CD4-positive, alpha-beta T cell treated with Interleukin-4 for 1 hour (primary cell): ENCODE results near the gene AP1M2.
A peak's percentile ranks its signal among the peaks of the same experiment; 100 is the strongest.
"Not testable (repeated sequence)": the region's sequence is repeated elsewhere in the genome, so short reads cannot be mapped to it uniquely, and the experiment has no call there.

Experiments used
- DNase-seq, 2 donors: peaks; one replicate each; pipeline ENCODE4 v3.0.0-alpha.2; 2020 to 2022

Gene AP1M2

DNA sequence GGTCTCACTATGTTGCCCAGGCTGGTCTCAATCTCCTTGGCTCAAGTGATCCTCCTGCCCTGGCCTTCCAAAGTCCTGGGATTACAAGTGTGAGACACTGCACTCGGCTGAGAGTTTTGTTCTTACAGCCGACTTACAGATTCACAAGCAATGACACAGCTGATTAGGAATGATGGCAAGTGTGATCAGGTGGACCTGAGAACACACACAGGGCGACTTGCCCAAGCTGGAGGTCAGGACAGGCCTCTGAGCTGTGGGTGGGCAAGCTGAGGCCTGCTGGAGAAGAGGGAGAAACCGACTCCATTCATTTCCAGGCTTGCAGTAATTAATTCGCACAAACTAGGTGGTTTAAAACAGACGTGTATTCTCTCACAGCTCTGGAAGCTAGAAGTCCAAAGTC lies 51.5 kb downstream of the AP1M2 start:
- DNase-seq, result no peak

DNA sequence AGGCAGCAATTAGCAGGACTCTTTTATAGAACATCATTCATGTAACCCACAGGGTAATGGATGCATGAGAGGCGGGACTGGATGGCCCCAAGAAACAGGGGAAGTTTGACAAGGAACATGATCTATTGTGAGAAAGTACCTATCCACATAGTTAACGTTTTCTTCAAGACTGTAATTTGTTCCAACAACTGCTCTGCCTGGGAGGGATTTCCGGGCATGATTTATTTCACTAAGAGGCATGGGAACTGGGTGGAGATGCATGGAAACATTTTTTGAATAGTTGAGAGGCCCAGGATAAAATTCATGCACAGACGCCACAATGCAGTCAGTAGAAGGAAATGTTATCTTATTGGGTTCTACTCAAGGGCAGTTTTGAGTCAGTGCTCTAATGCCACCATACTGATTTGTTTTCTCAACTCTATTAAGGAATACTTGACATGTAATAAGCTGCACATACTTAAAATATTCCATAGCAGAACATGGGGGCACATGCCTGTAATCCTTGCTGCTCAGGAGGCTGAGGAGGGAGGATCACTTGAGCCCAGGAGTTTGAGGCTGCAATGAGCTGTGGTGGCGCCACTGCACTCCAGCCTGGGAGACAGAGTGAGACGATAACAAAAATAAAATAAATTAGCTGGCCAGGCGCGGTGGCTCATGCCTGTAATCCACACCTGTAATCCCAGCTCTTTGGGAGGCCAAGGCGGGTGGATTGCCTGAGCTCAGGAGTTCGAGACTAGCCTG lies 53.3 kb downstream of the AP1M2 start:
- no peak for DNase-seq

DNA sequence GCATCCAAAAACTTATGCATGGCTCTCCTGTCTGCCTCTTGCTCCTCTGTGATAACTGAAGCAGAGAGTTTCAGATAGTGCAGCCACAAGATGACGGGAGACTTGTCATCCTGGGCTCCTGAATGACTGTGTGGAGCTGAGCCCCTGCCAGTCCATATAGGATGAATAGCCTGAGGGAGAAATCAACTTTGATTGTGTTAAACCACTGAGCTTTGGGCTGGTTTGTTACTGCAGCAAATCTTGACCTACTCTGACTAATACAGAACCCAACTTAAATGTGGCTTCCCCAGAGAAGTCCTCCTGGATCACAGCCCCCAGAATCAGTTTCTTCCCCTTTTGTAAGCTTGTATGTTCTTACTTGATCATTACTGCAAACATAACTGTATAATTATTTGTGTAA lies 54.7 kb downstream of the AP1M2 start:
- no peak for DNase-seq

DNA sequence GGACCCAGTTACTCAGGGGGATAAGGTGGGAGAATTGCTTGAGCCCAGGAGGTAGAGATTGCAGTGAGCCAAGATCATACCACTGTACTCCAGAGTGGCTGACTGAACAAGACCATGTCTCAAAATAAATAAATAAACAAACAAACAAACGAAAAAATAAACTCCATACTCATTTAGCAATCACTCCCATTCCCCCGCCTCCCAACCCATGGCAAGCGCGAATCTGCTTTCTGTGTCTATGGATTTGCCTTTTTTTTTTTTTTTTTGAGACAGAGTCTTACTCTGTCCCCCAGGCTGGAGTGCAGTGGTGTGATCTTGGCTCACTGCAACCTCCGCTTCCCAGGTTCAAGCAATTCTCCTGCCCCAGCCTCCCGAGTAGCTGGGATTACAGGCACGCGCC lies 60.2 kb downstream of the AP1M2 start:
- not testable (repeated sequence) for DNase-seq

DNA sequence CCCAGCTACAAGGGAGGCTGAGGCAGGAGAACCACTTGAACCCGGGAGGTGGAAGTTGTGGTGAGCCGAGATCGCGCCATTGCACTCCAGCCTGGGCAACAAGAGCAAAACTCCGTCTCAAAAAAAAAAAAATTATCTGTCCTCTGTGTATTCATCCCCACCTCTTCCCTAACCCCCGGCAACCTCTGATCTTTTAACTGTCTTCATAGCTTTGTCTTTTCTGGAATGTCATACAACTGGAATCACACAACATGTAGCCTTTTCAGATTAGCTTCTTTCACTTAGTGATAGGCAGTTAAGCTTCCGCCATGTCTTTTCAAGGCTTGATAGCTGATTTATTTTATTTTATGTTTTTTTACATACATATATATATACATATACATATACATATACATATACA lies 61.5 kb downstream of the AP1M2 start:
- DNase-seq, result no peak

DNA sequence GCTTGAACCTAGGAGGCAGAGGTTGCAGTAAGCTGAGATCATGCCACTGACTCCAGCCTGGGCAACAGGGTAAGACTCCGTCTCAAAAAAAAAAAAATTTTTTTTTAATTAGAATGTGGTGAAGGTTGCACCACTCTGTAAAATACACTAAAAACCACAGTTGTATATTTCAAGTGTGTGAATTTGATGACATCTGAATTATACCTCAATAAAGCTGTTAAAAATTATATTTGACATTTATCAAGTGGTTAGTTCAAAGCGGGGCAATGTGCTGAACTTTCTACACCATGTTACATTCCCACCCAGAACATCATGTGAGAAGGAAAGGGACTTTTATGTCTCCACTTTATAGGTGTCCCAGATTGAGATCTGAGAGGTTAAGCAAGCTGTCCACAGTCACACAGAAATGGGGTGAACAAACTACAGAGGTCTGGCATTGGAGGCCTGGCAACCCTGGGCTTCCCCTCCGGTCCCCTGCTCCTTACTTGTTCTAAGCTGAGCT lies 63.9 kb downstream of the AP1M2 start:
- DNase-seq, result peak; percentile 25 to 66
